G401 (cell line): ENCODE measurements around the gene CD58. TPM values are rescaled to one million over a fixed set of nuclear protein-coding genes. Genes with fewer than 3 reads are reported as not detected.

ENCODE experiments used
- DNase-seq: peaks from one replicate; pipeline ENCODE4 v3.0.0-alpha.2; 2015; ENCODE audit warnings: low spot score
- in situ Hi-C: cut with HindIII; loops from 2 replicates; pipeline ENCODE4 v1.10.0; 2016; ENCODE audit warnings: low sequenced_read_pairs, mixed read lengths
- total RNA-seq: library from RNA; depleted of rRNA; stranded (reverse); fragments of >200 nt; shearing (Covaris generic); gene quantifications from 2 replicates; pipeline ENCODE4 v1.2.3, GENCODE V29; 2014

The CD58 gene
- total RNA-seq, 1 experiment from 2014 or later = 15.2 TPM

DNA sequence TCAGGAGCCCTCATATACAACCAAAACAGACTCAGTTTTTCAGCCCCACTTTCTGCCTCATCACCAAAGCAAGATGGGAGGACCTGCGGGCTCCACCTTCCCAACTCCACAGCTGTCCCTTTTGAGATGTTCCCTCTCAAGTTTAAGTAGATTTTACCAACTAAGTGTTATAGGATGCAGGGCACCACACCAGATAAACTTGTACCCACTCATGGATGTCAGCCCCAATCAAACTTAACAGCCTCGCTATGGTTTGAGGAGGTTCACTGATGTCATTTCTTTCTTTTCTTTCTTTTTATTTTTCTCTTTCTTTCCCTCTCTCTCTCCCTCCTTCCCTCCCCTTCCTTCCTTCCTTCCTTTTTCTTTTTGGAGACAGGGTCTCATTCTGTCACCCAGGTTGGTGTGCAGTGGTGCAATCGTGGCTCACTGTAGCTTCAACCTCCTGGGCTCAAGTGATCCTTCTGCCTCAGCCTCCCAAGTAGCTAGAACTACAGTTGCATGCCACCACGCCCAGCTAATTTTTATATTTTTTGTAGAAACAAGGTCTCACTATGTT lies 13.4 kb downstream of the CD58 start:
- in situ Hi-C loops = no loop called here
- DNase-seq = no peak

DNA sequence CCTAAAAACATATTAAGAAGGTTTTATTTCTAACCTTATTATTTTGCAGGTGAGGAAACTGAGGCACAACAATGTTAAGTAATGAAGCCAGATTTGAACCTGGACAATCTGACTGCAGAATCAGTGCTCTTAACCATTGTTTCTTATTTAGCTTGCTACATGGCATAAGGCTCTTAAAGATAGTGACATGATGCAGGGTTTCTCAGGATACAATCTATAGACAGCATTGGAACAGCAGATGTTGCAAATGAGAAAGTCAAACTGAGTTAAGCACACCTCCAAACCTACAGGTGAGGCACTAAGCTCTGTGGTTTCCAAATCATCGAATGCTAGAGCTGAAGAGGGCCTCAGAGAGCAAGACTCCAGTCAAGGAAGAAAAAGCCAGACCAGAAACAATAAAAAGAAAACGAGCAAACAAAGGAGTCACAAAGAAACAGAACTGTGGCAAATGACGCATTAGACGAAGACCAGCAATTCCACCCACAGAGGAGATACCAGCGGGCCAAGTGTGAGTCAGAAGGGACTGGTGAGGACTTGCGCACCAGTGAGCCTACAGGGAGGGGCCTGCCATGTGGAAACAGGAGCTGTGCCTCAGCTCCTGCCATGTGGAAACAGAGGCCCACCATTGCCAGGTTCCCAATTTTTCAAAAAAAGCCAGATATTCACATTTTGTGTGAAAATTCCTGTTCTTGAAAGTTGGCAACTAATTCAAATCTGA lies 14.4 kb downstream of the CD58 start:
- in situ Hi-C loops = no loop called here
- no peak for DNase-seq

DNA sequence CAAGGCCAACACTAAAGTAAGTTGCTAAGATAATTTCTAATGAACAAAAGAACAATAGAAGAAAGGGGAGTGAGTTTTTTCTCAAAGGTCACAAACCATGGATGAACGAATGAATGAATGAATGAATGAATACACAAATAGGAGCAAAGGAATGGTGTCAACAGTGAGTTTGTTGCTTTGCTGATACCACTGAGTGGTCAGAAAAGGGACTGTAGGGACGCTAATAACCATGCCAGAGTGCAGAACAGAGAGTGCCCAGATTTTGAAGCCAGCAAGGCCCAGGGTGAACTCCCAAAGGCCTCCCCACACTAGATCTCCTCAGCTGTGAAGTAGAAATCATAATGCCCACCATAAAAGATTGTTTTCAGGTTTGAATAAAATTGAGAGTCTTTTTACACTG lies 15.9 kb downstream of the CD58 start:
- DNase-seq = no peak
- in situ Hi-C loops = no loop called here

DNA sequence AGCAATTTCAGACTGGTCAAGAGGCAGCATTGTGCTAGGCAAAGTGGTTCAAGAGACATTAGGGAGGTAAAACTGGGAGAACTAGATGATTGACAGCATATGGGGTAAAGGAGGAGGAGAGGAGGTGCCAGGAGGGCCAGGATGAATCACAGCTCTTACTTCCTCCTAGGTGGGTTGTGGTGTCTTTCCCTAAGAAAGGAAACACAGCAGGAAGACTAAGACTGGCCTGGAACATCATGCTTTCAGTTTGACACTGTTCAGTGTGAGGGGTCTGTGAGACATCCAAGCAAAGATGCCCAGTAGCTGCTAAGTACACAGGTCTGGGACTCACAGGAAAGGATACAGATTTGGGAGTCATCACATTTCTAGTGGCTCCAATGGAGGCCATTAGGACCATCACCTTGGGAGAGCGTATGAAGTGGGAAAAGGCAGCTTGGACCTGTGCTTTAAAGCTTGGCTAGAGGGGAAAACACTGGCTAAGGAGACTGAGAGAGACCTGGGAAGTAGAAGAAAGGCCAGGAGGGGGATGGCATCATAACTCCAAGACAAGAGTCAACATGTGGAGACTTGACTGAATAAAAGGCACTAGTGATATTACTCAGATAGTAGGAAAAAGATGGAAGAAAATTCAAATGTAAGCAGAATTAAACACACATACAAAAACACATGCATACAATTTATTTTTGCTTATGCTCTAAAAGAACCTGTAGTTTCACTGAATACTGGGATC lies 17.3 kb downstream of the CD58 start:
- in situ Hi-C loops = no loop called here
- DNase-seq = no peak

DNA sequence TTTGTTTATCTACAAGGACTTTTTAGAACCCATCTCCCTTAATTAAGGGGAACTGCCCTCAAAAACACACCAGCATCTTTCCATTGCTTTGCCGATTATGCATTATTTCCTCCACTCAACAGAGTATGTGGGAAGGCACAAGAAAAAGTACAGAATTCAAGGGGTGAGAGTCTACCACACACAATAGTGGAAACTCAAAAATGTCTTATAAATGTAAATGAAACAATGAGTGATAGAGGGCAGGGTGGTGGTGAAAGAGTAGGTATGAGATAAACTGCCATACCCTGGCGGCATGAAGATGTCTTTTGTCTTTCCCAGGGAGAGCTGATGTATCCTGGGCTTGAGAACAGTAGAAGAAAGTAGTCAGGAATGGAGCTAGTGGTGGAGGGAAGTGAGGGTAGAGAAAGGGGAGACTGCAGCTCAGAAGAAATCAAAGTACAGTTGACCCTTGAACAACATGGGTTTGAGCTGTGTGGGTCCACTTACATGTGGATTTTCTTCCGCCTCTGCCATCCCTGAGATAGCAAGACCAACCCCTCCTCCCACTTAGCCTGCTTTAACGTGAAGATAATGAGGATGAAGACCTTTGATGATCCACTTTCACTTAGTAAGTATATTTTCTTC lies 24.4 kb downstream of the CD58 start:
- in situ Hi-C loops = no loop called here
- no peak for DNase-seq

DNA sequence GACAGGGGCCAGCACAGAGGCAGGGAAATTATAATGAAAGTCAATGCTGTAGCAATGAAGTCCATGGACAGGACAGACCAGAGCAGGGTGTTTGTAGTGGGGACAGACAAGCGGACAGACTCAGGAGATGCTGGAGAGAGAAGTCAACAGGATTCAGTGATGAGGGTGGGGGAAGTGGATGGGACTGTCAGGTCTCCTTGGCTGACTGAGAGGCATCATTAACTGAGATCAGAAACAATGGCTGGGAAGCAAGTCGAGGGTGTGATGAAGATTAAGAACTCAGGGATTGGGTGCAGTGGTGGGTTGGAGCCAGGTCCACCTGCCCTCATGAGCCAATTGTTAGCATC lies 25.5 kb downstream of the CD58 start:
- no peak for DNase-seq
- in situ Hi-C loops = no loop called here

DNA sequence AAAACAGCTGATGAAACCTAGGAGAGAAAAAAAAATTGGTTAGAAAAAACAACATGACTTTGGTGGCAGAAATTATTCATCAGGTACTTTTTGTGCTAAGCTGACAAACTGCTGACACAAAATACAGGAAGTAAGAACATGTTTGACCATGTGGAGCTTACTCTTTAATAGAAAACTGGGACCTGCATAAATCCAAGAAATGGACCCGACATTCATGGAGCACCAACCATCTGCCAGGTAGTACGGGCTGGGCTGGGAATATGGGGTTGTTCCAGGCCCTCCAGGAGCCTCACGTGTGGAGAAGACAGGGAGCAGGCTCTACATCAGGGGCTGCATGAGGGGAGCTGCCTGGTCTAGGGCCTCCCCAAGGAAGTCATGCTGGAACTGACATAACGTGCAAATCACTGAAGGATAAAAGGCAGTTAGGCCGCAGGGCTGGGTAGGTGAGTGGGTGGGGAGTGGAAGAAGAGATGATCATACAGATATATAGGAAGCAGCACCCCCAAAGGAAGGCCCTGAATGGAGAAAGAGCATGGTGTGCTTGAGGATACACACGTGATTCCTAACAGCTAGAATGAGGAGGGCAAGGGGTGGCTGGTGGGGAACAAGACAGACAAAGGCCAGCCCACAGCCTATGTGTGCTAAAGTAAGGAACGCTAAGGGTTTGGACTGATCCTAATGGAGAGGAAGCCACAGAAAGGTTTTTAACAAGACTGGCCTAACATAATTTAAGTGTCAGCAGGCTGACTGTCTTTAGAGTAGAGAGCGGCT lies 26.1 kb downstream of the CD58 start:
- in situ Hi-C loops = no loop called here

DNA sequence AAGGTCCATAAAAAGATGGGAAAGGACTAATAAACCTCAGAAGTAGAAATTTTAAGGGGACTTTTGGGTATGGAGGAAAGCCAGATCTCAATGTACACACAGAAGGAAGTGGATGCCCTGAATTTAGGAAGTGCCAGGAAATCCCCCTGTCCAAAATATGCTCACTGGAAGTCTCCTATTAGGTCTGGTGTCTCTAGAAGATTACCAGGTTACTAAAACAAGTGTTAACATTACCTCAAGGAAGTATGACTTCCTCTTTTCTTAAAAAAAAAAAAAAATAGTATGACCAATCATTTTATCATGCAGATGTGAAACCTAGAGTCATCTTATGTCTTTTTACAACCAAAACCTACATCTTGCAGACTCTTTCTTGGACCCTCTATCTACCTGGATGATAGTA lies 30.7 kb downstream of the CD58 start:
- no peak for DNase-seq
- in situ Hi-C loops = no loop called here

More for the DNA sequence above, 26.1 kb downstream of the CD58 start:
- DNase-seq = no peak

DNA sequence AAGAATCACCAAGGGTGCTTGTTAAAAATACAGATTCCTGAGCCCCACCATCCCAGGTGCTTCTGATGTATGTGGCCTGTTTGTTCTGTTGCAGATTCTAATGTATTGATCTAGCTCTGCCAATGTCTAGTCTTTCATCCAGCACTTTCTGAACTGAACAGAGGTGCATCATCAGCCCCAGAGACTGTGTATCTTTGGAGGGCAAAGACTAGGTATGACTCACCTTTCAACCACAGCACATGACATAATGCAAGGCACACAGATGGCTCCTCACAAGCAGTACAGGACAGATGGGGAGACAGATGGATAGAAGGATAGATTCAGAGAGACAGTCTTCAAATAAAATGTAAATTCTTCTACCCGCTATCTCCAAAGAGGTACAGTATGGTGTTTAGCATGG lies 32.3 kb downstream of the CD58 start:
- DNase-seq = no peak
- in situ Hi-C loops = no loop called here

DNA sequence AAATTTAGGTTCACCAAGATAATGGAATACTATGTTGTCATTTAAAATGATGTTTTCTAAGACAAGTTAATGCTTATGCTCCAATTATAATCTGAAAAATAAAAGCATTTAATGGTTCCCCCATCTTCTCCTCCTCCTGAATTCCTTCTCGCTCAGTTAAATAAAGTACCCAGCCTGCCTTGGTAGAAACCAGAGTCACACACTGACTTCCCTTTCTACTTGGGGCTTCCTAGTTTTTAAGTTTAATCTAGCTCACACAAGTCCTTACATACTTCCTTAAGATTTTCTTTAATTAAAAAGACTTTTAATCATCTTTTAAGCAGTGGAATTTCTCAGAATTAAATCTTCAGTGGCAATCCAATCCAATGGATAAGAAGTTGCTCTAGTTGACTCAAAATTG lies 32.9 kb downstream of the CD58 start:
- in situ Hi-C loops = no loop called here
- no peak for DNase-seq

DNA sequence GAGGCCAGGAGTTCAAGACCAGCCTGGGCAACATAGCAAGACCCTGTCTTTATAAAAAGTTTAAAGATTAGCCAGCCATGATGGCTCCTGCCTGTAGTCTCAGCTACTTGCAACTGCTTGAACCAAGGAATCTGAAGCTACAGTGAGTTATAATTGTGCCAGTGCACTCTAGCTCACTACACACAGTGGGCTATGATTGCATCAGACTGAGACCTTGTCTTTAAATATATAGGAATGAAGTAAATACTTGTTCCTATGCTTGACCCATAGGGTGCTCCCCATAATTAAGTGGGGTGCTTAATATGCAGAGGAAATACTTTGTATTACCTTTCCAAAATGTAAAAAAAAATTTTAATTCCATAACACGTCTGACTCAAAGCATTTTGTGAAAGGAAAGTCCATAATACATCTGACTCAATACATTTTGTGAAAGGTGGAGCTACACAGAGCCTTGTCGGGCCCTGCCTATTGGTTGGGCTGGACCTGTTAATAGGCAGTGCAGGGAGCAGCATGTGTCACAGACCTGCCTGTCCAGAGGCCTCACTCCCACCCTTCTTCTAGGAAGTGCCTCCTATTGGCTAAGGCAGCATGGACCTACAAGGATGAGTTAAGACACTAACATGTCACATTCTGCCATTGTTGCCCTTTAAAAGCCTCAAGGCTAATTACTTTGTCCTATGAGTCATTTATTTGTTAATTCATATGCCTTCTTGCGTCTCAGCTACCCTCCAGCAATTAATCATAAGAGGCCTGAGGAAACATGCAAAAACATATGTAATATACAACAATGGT lies 33.6 kb downstream of the CD58 start:
- in situ Hi-C loops = no loop called here
- DNase-seq = no peak

DNA sequence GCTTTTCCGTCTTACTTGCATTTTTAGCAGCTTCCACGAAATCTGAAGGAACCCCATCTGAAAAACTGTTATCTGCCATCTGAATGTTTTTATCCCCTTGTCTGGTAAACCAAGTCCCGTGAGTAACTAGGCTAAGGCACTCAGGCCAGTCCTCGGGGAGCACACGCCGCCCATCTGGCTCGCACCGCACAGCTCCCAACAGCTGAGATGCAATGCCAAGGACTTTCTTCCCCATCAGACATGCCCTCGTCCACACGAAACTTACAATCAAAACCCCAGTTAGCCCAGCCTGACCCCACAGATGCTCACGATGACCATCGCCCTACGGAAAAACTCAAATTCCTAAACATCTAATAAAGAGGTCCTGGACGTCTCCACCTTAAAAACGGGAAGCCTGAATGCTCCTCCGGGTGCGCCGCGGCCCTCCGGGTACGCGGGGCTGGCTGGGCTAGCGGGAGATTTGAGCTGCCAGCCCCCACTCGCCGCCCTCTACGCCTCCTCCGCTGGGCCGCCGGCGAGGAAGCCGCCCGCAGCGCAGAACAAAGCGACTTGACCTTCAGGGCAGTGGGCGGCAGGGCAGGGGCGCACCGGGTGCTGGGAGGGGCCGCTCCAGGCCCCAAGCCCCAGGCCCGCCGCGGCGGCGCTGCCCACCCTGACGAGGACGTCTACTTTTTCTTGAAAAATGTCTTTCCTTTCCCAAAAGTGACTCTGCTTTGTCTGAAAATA lies 36.6 kb downstream of the CD58 start:
- no peak for DNase-seq
- in situ Hi-C loops = no loop called here

DNA sequence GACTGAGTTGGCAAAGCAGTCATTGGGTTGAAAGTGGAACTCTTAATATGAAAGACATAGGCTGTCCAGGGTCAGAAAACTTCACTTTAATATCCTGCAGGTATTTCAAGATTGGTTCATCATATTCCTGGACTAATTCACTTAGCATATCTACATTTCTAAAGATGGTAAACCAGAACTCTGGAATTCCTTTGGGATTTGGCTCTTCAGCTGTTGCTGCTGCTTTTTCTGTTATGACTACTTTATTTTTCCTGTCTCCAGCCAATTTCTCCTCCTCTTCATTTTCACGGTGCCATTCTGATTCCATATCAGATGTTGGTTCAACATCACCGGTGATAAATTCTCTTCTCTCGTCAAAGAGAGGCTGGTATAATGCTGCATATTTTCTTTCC lies 37.4 kb downstream of the CD58 start:
- no peak for DNase-seq
- in situ Hi-C loops = no loop called here

DNA sequence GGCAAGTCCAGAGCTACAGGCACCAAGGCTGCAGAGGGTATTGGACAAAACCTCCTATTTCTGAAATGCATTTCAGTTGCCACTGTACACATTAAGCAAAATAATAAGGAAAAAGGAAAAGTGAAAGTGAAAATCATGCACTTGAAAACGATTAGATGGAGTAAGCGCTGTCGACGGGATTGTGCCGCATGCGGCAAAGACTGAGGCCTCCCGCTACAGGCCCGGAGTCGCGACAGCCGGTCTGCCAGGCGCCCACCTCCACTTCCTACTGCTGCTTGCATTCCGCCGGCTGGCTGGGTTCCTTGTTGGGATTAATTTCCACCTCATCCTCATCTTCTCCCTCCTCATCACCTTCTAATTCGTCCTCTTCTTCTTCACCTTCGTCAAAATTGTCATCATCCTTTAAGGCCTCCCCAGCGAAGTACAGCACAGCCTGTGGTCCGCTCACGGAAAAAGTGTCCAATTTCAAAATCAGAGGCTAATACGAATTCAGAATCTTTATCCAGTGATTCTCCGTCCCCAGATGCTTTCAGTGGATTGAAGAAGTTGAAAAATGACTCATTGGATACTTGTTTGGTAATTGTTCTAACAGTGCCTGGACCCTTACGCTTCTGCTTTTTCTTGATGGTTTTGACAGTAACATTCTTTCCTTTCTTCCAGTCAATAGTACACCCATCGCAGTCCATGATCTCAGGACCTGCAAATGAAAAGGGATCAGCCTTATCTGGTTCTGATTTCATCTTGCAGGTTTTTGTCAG lies 38.0 kb downstream of the CD58 start:
- no peak for DNase-seq
- in situ Hi-C loops = no loop called here

DNA sequence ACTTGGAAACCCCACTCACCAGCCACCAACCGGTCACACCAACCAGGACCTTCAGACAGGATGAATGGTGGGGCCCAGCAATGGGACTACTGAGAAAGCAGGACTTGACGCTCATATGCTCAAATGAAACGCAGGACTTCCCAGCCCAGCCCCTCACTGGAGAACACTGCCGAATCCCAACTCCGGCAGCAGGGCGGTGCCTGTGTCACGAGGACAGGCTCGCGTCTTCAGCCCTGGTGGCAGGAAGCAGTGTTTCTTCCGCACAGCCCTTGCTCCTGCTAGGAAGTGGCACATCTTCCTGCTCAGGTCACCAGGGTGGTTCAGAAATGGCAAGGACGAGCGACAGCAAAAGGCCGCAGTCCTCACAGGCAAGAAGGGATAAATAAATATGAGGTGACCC lies 38.9 kb downstream of the CD58 start:
- in situ Hi-C loops = no loop called here
- no peak for DNase-seq

DNA sequence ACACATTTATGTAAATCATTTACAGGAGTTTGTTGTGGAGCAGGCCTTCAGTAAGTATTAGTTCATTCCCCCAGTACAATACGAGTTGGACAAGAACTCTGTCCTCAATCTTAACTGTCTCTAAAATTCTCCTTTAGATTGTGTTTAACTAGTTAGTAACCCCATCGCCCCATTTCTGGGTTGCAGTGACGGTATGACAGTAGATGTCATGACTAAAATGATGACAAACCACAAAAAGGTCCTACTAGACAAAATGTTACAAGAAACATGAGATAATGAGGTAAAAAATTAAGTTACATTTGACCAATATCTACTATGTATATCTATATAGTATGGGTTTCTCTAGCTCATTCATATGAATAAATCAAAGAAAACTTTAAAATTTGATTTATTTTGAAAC lies 41.1 kb downstream of the CD58 start:
- in situ Hi-C loops = no loop called here

DNA sequence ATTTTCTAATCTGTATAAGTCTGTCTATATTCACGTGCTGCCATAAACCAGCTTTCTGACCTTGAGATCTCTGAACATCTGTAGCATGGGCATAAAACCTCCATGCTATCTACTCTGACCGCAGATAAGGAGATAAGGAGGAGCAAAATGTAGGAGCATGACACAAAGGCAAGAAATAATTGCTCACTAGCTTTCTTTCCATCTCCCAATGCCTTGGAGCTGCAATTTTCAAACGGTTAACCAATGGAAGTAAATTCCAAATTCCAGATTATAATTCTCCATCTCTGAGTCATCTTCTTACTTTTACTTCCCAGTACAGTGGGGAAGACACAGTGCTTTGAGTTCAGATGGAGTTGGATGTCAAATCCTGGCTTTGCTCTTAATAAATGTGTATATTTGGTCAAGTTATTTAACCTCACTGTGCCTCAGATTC lies 41.6 kb downstream of the CD58 start:
- in situ Hi-C loops = no loop called here
- no peak for DNase-seq

More for the DNA sequence above, 41.1 kb downstream of the CD58 start:
- no peak for DNase-seq
